Caco-2 (cell line): Measurements from ENCODE around the gene HDAC4. TPM values are rescaled to one million over a fixed set of nuclear protein-coding genes. Genes with fewer than 3 reads are reported as not detected.

Source experiments
- BruUV-seq: library from RNA; stranded (reverse); fragments of 400-500 nt; replicated peaks from 2 replicates; lab custom pipeline; 2021; lab: Mats Ljungman, UMichigan
- CTCF ChIA-PET: fragments of 300-600 bp; sonication (Branson Sonifier 250); formaldehyde crosslinking; loops from one replicate; lab custom pipeline; 2022; ENCODE audit warnings: antibody characterized with exemption; lab: Charles Lee
- POLR2A ChIA-PET: fragments of 300-600 bp; sonication (Branson Sonifier 250); formaldehyde crosslinking; loops from one replicate; lab custom pipeline; 2022; ENCODE audit warnings: antibody characterized with exemption; lab: Charles Lee
- DNase-seq, 2 experiments: peaks; one replicate each; pipeline versions ENCODE4 v3.0.0 to v3.0.0-alpha.2; 2020 to 2022
- H3K27me3 ChIP-seq: replicated peaks from 2 replicates; pipeline ENCODE4 v1.6.0; 2011; ENCODE audit warnings: low read length; ENCODE audit not compliant: control insufficient read depth, insufficient read depth
- H3K36me3 ChIP-seq: 2 replicates; pipeline ENCODE4 v1.5.1; 2011; ENCODE audit warnings: low read length; ENCODE audit not compliant: control insufficient read depth, insufficient read depth
- H3K4me1 ChIP-seq: fragments of 250-450 bp; sonication (Bioruptor Pico); 2 replicates; pipeline ENCODE4 v1.5.1; 2020; ENCODE audit warnings: mild to moderate bottlenecking
- H3K4me3 ChIP-seq: 2 replicates; pipeline ENCODE4 v1.5.1; 2011; ENCODE audit warnings: low read depth, mild to moderate bottlenecking, control low read depth, low read length
- H3K9me3 ChIP-seq: fragments of 250-450 bp; sonication (Bioruptor Pico); 2 replicates; pipeline ENCODE4 v1.5.1; 2020; ENCODE audit warnings: mild to moderate bottlenecking, moderate library complexity
- H3K27ac Mint-ChIP-seq: one replicate; pipeline ENCODE4 v1.8.0; 2022; ENCODE audit warnings: mixed read lengths; ENCODE audit not compliant: unreplicated experiment
- H3K27me3 Mint-ChIP-seq: one replicate; pipeline ENCODE4 v1.8.0; 2022; ENCODE audit warnings: mixed read lengths; ENCODE audit not compliant: insufficient read depth, unreplicated experiment
- H3K36me3 Mint-ChIP-seq: one replicate; pipeline ENCODE4 v1.8.0; 2022; ENCODE audit warnings: mild to moderate bottlenecking, mixed read lengths; ENCODE audit not compliant: insufficient read depth, unreplicated experiment
- H3K4me1 Mint-ChIP-seq: one replicate; pipeline ENCODE4 v1.8.0; 2022; ENCODE audit warnings: low read depth, mixed read lengths; ENCODE audit not compliant: unreplicated experiment
- H3K4me3 Mint-ChIP-seq: one replicate; pipeline ENCODE4 v1.8.0; 2022; ENCODE audit warnings: mild to moderate bottlenecking, moderate library complexity, mixed read lengths; ENCODE audit not compliant: unreplicated experiment
- H3K9me3 Mint-ChIP-seq: one replicate; pipeline ENCODE4 v1.8.0; 2022; ENCODE audit warnings: mixed read lengths; ENCODE audit not compliant: unreplicated experiment
- intact Hi-C: fragments of 100-400 bp; cut with micrococcal nuclease; formaldehyde crosslinking; loops from one replicate; pipeline ENCODE4 v1.10.0; 2022; ENCODE audit not compliant: unreplicated experiment
- microRNA-seq: library from miRNA; unstranded; fragments of <30 nt; microRNA quantifications from one replicate; pipeline ENCODE4 v1.2.0, GENCODE V29; 2022
- total RNA-seq: library from RNA; stranded (reverse); gene quantifications from 2 replicates; pipeline ENCODE4 v1.2.3, GENCODE V29; 2022
- TF ChIP-seq, protein P1 (sequence below), 2 experiments: fragments of 200-600 bp in 1 of 2; IDR thresholded peaks; 1 replicate in 1 of 2; 2 replicates in 1 of 2; pipeline versions ENCODE4 v1.5.1 to v1.8.0; 2011 to 2022; ENCODE audit warnings: antibody characterized with exemption in 1 of 2, control low read depth in 1 of 2, inconsistent platforms in 1 of 2, low read depth in 1 of 2, low read length in 1 of 2, mild to moderate bottlenecking in 1 of 2, moderate library complexity in 1 of 2; ENCODE audit not compliant: insufficient read depth in 1 of 2, severe bottlenecking in 1 of 2, unreplicated experiment in 1 of 2

HDAC4 gene
- total RNA-seq, 1 experiment from 2014 or later: 15.5 TPM

DNA sequence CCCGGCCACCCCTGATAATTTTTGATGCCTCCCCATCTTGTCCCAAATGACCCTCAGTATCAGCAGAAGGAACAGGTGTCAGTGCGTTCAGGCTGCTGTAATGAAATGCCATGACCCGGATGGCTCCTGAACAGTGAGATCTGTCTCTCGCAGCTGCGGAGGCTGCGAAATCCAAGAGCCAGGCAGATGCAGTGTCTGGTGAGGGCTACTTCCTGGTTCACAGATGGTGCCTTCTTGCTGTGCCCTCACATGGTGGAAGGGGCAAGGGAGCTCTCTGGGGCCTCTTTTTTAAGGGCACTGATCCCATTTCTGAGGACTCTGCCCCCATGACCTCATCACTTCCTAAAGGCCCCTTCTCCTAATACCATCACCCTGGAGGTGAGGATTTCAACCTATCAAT is 400.7 kb downstream of the HDAC4 start:
- H3K4me3 Mint-ChIP-seq: no peak overlapping the region
- BruUV-seq: no TSS peak
- intact Hi-C loops: no loop called here
- Histone ChIP-seq H3K27me3 (no peaks in the 10 kb centered on the region), H3K9me3 (no peaks in the 10 kb centered on the region), H3K36me3 (no peaks in the 10 kb centered on the region), H3K4me1 (no peaks in the 10 kb centered on the region), H3K4me3 (no peak overlapping the region)
- TF ChIP-seq, protein P1, sequence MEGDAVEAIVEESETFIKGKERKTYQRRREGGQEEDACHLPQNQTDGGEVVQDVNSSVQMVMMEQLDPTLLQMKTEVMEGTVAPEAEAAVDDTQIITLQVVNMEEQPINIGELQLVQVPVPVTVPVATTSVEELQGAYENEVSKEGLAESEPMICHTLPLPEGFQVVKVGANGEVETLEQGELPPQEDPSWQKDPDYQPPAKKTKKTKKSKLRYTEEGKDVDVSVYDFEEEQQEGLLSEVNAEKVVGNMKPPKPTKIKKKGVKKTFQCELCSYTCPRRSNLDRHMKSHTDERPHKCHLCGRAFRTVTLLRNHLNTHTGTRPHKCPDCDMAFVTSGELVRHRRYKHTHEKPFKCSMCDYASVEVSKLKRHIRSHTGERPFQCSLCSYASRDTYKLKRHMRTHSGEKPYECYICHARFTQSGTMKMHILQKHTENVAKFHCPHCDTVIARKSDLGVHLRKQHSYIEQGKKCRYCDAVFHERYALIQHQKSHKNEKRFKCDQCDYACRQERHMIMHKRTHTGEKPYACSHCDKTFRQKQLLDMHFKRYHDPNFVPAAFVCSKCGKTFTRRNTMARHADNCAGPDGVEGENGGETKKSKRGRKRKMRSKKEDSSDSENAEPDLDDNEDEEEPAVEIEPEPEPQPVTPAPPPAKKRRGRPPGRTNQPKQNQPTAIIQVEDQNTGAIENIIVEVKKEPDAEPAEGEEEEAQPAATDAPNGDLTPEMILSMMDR (IDR thresholded peaks at IDR 0.05; ENCODE audit: insufficient read depth in 1 of 2, low read depth in 1 of 2, low read length in 1 of 2, severe bottlenecking in 1 of 2, unreplicated experiment in 1 of 2): no peak
- peaks cover 3% of the 10 kb centered on the region for H3K27me3 Mint-ChIP-seq
- H3K36me3 Mint-ChIP-seq: no peaks in the 10 kb centered on the region
- ChIA-PET CTCF (no interaction called here), POLR2A (no interaction called here)
- no peaks in the 10 kb centered on the region for H3K4me1 Mint-ChIP-seq
- no peak overlapping the region for H3K27ac Mint-ChIP-seq
- peaks cover 7% of the 10 kb centered on the region for H3K9me3 Mint-ChIP-seq
- DNase-seq: no peak

DNA sequence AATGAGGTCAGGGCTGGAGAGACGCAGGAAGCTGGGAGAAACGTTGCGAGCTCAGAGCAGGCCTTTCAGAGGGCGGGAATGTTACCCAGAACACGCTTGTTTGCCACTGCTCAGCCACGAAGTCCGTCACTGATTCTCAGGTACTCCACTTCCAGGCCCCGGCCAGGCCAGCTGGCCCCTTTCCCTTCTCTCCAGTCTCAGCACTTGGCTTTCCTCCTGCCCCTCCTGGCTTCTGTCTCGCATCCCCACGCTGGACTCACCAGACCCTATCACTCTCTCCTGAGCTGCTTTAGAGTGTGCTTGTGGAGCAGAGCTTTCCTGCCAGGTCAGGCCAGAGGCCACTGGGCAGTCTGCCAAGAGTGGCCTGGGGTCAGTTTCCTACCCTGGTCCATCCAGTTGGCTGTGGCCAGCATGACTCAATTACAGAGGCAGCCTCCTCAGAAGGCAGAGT is 401.5 kb downstream of the HDAC4 start:
- TF ChIP-seq, protein P1 (IDR thresholded peaks at IDR 0.05; ENCODE audit: insufficient read depth in 1 of 2, low read depth in 1 of 2, low read length in 1 of 2, severe bottlenecking in 1 of 2, unreplicated experiment in 1 of 2): no peak
- Mint-ChIP-seq H3K27ac (no peak overlapping the region), H3K27me3 (peaks cover 3% of the 10 kb centered on the region), H3K36me3 (no peaks in the 10 kb centered on the region), H3K9me3 (peaks cover 7% of the 10 kb centered on the region), H3K4me1 (no peaks in the 10 kb centered on the region), H3K4me3 (no peak overlapping the region)
- no peaks in the 10 kb centered on the region for H3K9me3 ChIP-seq
- no peaks in the 10 kb centered on the region for H3K36me3 ChIP-seq
- no peak overlapping the region for H3K4me3 ChIP-seq
- intact Hi-C loops: no loop called here
- no peaks in the 10 kb centered on the region for H3K4me1 ChIP-seq
- DNase-seq: no peak
- ChIA-PET POLR2A (no interaction called here), CTCF (no interaction called here)
- no TSS peak for BruUV-seq
- H3K27me3 ChIP-seq: no peaks in the 10 kb centered on the region

DNA sequence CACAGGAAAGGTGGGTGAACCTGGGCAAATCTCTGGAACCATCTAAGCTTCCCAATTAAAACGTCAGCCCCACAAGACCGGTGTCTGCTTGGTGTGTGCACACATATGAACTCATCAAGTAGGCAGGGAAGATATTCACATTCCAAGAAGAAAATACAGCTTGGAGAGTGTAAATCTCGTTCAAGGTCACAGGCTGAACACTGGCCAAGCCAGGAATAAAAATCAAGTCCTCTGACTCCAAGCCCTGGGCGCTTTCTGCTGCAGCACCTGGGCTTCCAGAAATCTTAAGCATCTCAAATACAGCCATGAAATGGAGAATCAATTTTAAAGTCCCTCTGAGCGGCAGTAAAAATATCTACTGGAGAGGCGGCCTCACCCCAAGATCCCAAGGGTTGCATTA is 402.0 kb downstream of the HDAC4 start:
- DNase-seq: no peak
- H3K4me1 Mint-ChIP-seq: no peaks in the 10 kb centered on the region
- no peaks in the 10 kb centered on the region for H3K36me3 Mint-ChIP-seq
- Histone ChIP-seq H3K36me3 (no peaks in the 10 kb centered on the region), H3K27me3 (no peaks in the 10 kb centered on the region), H3K4me3 (no peak overlapping the region), H3K9me3 (no peaks in the 10 kb centered on the region), H3K4me1 (no peaks in the 10 kb centered on the region)
- ChIA-PET POLR2A (no interaction called here), CTCF (no interaction called here)
- intact Hi-C loops: no loop called here
- BruUV-seq: no TSS peak
- H3K27me3 Mint-ChIP-seq: peaks cover 3% of the 10 kb centered on the region
- no peak overlapping the region for H3K4me3 Mint-ChIP-seq
- TF ChIP-seq, protein P1 (IDR thresholded peaks at IDR 0.05; ENCODE audit: insufficient read depth in 1 of 2, low read depth in 1 of 2, low read length in 1 of 2, severe bottlenecking in 1 of 2, unreplicated experiment in 1 of 2): no peak
- H3K9me3 Mint-ChIP-seq: peaks cover 7% of the 10 kb centered on the region
- no peak overlapping the region for H3K27ac Mint-ChIP-seq

Small RNAs within 50 kb of the gene (microRNA-seq; reads per million reads assigned to microRNA genes)
- gene MIR2467: not detected
- gene MIR4269: not detected
- gene MIR4440: not detected
- not detected for gene MIR4441
